Activated CD4-positive, alpha-beta T cell treated with anti-CD3 and anti-CD28 coated beads for 36 hours (primary cell): ENCODE results near the gene NPLOC4. TPM values are rescaled to one million over a fixed set of nuclear protein-coding genes. Genes with fewer than 3 reads are reported as not detected.

ENCODE experiments used
- ATAC-seq: fragments of 200-7000 bp; cut with Tn5 transposase; one replicate; pipeline ENCODE4 v1.10.0; 2021; ENCODE audit warnings: mild to moderate bottlenecking, moderate library complexity
- CTCF ChIA-PET: fragments of 350-600 bp; sonication (Branson Sonifier 250); formaldehyde crosslinking; loops from one replicate; lab custom pipeline; 2021; ENCODE audit warnings: antibody characterized with exemption; lab: Charles Lee
- POLR2A ChIA-PET: fragments of 350-600 bp; sonication (Branson Sonifier 250); formaldehyde crosslinking; loops from one replicate; lab custom pipeline; 2021; ENCODE audit warnings: antibody characterized with exemption, inconsistent platforms; lab: Charles Lee
- DNase-seq: peaks from one replicate; pipeline ENCODE4 v3.0.0-alpha.2; 2020
- H3K27ac Mint-ChIP-seq: one replicate; pipeline ENCODE4 v1.8.0; 2021; ENCODE audit warnings: mixed read lengths
- H3K27me3 Mint-ChIP-seq: one replicate; pipeline ENCODE4 v1.8.0; 2021; ENCODE audit warnings: mixed read lengths
- H3K36me3 Mint-ChIP-seq: one replicate; pipeline ENCODE4 v1.8.0; 2021; ENCODE audit warnings: low read depth, mixed read lengths
- H3K4me1 Mint-ChIP-seq: one replicate; pipeline ENCODE4 v1.8.0; 2021; ENCODE audit warnings: mixed read lengths
- H3K4me3 Mint-ChIP-seq: one replicate; pipeline ENCODE4 v1.8.0; 2021; ENCODE audit warnings: mild to moderate bottlenecking, moderate library complexity, mixed read lengths
- H3K9me3 Mint-ChIP-seq: one replicate; pipeline ENCODE4 v1.8.0; 2021; ENCODE audit warnings: low read depth, mixed read lengths
- intact Hi-C, 2 experiments: fragments of 100-400 bp; cut with DNase I in 1 of 2; cut with micrococcal nuclease in 1 of 2; formaldehyde crosslinking; loops; one replicate each; pipeline versions ENCODE4 v1.14.2 to v1.15.1; 2022 to 2024; cut with DNase I, micrococcal nuclease
- total RNA-seq, 2 experiments: library from RNA; stranded (reverse); gene quantifications; one replicate each; pipeline ENCODE4 v1.2.3, GENCODE V29; 2021

The NPLOC4 gene
- total RNA-seq, 2 experiments from 2014 or later = 71.8 to 93.1 TPM

DNA sequence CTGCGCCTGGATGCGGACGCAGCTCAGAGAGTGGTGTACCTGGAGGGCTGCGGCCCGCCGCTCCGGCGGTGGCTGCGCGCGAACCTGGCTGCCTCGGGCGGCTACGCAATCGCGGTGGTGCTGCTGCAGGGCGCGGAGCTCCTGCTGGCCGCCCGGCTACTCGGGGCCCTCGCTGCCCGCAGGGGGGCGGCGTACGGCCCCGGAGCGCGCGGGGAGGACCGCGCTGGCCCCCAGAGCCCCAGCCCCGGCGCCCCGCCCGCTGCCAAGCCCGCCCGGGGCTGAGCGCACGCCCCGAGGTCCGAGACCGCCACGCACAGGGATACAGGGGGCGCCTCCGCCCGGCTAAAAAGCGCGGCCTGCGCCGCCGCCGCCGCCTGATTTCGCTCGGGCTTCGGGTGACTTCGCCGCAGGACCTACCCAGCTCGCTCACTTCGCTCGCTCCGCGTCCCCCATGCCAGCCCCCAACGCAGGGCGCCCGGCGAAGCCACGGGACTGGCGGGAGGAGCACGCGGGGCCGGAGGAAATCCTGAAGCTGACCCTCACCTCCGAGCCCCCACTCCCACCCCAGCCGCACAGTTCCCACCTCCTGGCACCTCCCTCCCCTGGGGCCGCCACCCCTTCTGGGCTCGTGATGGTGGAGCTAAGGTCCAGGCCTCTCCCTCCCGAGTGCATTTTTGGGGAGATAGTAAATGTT, 11.2 kb upstream of the NPLOC4 start:
- H3K27ac Mint-ChIP-seq = no peak overlapping the region
- no peak for DNase-seq
- H3K27me3 Mint-ChIP-seq = peaks cover 15% of the 10 kb centered on the region
- H3K4me1 Mint-ChIP-seq = peaks cover 4% of the 10 kb centered on the region
- CTCF ChIA-PET = interaction anchor here (1.1 kb wide), 1 partner anchor 17 kb away, joined by 3 read pairs; no protein-coding TSS in a partner anchor
- no peaks in the 10 kb centered on the region for H3K9me3 Mint-ChIP-seq
- no peak for ATAC-seq
- peaks cover 2% of the 10 kb centered on the region for H3K36me3 Mint-ChIP-seq
- no peak overlapping the region for H3K4me3 Mint-ChIP-seq
- intact Hi-C loops = no loop called here
- POLR2A ChIA-PET = no interaction called here

DNA sequence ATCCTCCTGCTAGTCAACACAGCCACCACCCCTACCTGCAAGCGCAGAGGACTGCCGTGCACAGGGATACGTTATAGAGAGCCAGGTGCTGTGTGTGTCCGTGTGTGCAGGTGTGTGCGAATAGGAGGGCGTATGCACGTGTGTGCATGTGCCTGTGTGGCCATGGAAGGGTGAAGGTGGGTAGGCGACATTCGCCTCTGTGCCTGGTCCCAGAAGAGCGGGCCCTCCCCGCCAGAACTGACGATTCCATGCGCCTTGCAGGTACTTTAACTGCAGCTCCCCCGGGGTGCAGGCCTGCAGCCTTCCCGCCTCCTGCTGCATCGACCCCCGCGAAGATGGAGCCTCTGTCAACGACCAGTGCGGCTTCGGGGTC, 10.7 kb upstream of the NPLOC4 start:
- CTCF ChIA-PET = interaction anchor here (1.0 to 1.1 kb wide), 2 partner anchors 16 to 46 kb away, joined by 3 read pairs; no protein-coding TSS in a partner anchor
- DNase-seq (no peak), ATAC-seq (no peak)
- intact Hi-C loops = no loop called here
- peaks cover 2% of the 10 kb centered on the region for H3K36me3 Mint-ChIP-seq
- H3K27me3 Mint-ChIP-seq = peaks cover 15% of the 10 kb centered on the region
- no peaks in the 10 kb centered on the region for H3K9me3 Mint-ChIP-seq
- H3K4me3 Mint-ChIP-seq = no peak overlapping the region
- H3K4me1 Mint-ChIP-seq = peaks cover 2% of the 10 kb centered on the region
- POLR2A ChIA-PET = no interaction called here
- no peak overlapping the region for H3K27ac Mint-ChIP-seq

DNA sequence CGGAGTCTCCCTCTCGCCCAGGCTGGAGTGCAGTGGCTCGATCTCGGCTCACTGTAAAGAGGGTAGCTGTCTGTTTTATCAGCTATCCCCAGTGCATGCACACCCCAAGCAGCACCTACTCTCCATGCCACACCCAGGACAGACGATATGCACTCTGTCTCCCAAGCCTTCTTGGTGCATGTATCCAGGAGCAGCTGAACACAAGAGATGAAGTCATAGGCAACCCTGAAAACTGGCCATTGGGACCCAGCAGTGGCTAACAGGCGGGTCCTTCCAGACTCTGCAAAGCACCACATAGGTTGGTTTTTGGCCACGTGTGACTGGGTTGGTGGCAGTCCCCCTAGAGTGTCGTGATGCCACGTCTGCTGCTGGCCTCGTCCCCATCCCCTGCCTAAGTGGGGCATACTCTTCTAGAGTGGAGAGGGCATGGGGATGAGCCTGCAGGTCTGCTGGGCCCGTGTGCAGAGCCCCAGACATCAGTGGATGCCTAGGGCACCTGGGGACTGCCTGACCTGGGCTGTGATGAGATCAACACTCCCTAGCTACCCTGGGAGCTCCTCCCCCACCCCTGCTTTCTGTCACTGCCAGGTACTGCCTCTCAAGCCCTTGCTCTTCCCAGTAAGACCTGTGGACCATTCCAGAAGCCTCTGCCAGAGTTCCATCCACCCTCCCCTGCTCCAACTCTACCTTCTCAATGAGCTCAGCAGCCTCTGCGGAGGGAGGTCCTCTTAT, 10.1 kb upstream of the NPLOC4 start:
- H3K4me1 Mint-ChIP-seq = peaks cover 2% of the 10 kb centered on the region
- DNase-seq = no peak
- ChIA-PET POLR2A (interaction anchor here (1.2 kb wide), 1 partner anchor 10 kb away, joined by 3 read pairs; the partner anchor contains the start of genes NPLOC4 and TSPAN10), CTCF (interaction anchor here (0.8 to 1.1 kb wide), 3 partner anchors 15 to 1421 kb away, joined by 3 read pairs; no protein-coding TSS in a partner anchor)
- ATAC-seq = no peak
- H3K27ac Mint-ChIP-seq = no peak overlapping the region
- no peak overlapping the region for H3K4me3 Mint-ChIP-seq
- intact Hi-C loops = no loop called here
- H3K36me3 Mint-ChIP-seq = peaks cover 2% of the 10 kb centered on the region
- H3K9me3 Mint-ChIP-seq = no peaks in the 10 kb centered on the region
- H3K27me3 Mint-ChIP-seq = peaks cover 15% of the 10 kb centered on the region

DNA sequence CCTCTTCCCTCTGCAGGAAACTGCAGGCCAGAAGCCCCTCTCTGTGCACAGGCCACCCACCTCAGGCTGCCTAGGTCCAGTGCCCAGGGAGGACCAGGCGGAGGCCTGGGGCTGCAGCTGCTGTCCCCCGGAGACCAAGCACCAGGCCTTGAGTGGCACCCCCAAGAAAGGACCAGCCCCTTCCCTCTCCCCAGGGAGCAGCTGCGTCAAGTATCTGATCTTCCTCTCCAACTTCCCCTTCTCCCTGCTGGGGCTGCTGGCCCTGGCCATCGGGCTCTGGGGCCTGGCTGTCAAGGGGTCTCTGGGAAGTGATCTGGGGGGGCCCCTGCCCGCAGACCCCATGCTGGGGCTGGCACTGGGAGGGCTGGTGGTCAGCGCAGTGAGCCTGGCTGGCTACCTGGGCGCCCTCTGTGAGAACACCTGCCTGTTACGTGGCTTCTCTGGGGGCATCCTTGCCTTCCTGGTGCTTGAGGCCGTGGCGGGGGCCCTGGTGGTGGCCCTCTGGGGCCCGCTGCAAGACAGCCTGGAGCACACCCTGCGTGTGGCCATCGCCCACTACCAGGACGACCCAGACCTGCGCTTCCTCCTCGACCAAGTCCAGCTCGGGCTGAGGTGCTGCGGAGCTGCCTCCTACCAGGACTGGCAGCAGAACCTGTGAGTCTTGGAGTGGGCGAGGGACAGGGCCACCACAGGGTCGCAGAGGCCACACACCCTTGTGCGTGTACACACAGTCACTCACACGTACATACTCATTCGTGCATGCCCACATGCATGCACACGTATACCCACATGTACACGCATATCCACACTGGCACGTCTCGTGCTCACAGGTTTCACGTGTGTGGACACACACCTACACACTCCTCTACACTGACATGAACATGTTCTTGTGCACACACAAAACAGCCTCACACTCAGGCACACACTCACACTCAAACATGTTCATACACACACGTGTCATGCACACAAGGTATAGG, 8.4 kb upstream of the NPLOC4 start:
- Mint-ChIP-seq H3K27ac (no peak overlapping the region), H3K9me3 (no peaks in the 10 kb centered on the region), H3K27me3 (peaks cover 10% of the 10 kb centered on the region), H3K36me3 (no peaks in the 10 kb centered on the region), H3K4me3 (no peak overlapping the region), H3K4me1 (no peaks in the 10 kb centered on the region)
- POLR2A ChIA-PET = no interaction called here
- CTCF ChIA-PET = no interaction called here
- intact Hi-C loops = no loop called here
- DNase-seq (no peak), ATAC-seq (no peak)

DNA sequence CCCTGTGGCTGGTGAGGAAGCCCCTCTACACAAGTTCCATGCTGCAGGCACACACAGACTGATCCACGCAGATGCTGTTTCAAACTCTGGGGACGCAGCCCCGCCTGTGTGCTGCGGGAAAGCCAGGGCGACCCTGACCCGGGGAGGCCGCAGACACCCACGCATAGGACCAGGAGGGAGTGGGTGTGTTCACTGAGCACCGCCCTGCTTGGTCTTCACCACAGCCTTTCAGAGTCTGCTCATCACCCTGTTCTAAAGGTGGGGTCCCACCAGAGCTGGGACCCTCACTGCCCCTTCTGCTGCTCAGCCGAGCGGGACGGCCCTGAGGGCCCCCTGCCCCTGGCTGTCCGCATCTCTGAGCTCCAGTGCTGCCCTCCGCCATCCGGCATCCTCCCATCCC, 7.6 kb upstream of the NPLOC4 start:
- no peaks in the 10 kb centered on the region for H3K9me3 Mint-ChIP-seq
- ATAC-seq (no peak), DNase-seq (no peak)
- ChIA-PET POLR2A (no interaction called here), CTCF (no interaction called here)
- peaks cover 10% of the 10 kb centered on the region for H3K27me3 Mint-ChIP-seq
- H3K36me3 Mint-ChIP-seq = no peaks in the 10 kb centered on the region
- no peaks in the 10 kb centered on the region for H3K4me1 Mint-ChIP-seq
- intact Hi-C loops = no loop called here
- H3K27ac Mint-ChIP-seq = no peak overlapping the region
- H3K4me3 Mint-ChIP-seq = no peak overlapping the region

DNA sequence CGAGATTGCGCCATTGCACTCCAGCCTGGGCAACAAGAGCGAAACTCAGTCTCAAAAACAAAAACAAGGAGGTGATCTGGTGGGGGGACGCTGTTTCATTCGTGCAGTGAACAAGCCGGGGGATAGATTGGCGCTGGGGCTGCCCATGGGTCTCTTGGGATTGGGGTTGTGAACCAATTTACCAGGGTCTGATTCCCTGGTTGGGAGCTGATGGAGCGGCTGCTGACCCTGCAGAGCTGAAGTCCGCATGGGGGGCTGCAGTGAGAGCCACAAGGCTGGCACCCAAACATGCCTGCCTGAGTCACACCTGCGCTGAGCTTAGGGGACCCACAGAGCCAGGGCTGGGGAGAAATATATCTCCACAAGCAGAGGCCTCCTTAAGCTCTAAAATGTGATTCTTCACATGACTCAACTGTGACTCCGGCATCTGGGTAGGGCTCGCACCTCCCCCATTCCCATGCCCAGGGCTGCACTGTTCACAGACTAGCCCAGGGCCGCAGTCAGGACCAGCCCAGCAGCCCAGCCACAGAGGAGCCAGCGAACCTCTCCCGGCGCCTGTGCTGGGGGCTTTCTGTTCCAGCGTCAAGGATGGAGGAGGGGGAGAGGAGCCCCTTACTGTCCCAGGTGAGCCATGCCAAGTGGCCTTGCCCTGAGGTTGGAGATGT, 5.0 kb upstream of the NPLOC4 start:
- ChIA-PET CTCF (interaction anchor here (0.8 kb wide), 1 partner anchor 16 kb away, joined by 5 read pairs; no protein-coding TSS in a partner anchor), POLR2A (no interaction called here)
- Mint-ChIP-seq H3K27me3 (no peaks in the 10 kb centered on the region), H3K4me3 (no peak overlapping the region), H3K36me3 (no peaks in the 10 kb centered on the region), H3K9me3 (no peaks in the 10 kb centered on the region), H3K27ac (no peak overlapping the region), H3K4me1 (peaks cover 3% of the 10 kb centered on the region)
- intact Hi-C loops = no loop called here
- no peak for DNase-seq
- no peak for ATAC-seq

DNA sequence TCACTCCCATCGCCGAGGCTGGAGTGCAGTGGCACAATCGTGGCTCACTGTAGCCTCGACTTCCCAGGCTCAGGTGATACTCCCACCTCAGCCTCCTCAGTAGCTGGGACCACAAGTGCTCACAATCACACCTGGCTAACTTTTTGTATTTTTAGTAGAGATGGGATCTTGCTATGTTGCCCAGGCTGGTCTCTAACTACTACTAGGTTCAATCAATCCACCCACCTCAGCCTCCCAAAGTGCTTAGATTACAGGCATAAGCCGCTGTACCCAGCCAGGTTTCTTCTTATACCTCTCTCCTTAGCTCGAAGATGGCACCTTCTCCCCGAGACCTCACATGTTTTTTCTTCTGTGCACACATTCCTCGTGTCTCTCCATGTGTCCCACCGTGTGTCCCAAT, 3.1 kb upstream of the NPLOC4 start:
- H3K27ac Mint-ChIP-seq = no peak overlapping the region
- H3K9me3 Mint-ChIP-seq = no peaks in the 10 kb centered on the region
- peaks cover 14% of the 10 kb centered on the region for H3K4me1 Mint-ChIP-seq
- H3K27me3 Mint-ChIP-seq = no peaks in the 10 kb centered on the region
- ChIA-PET CTCF (no interaction called here), POLR2A (no interaction called here)
- intact Hi-C loops = no loop called here
- no peak overlapping the region for H3K4me3 Mint-ChIP-seq
- DNase-seq = no peak
- no peak for ATAC-seq
- H3K36me3 Mint-ChIP-seq = peaks cover 7% of the 10 kb centered on the region

DNA sequence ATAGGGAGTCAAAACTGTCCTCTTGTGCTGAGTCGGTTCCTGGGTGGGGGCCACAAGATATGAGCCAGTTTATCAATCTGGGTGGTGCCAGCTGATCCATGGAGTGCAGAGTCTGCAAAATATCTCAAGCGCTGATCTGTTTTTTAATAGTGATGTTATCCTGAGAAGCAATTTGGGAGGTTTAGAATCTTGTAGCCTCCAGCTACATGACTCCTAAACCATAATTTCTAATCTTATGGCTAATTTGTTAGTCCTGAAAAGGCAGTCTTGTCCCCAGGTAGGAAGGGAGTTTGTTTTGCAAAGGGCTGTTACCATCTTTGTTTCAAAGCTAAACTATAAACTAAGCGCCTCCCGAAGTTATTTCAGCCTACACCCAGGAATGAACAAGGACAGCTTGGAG, 1.8 kb upstream of the NPLOC4 start:
- H3K4me3 Mint-ChIP-seq = no peak overlapping the region
- ChIA-PET CTCF (interaction anchor here (0.7 kb wide), 2 partner anchors 68 to 263 kb away, joined by 3 read pairs; no protein-coding TSS in a partner anchor), POLR2A (no interaction called here)
- H3K27ac Mint-ChIP-seq = no peak overlapping the region
- peaks cover 7% of the 10 kb centered on the region for H3K36me3 Mint-ChIP-seq
- DNase-seq = no peak
- H3K9me3 Mint-ChIP-seq = no peaks in the 10 kb centered on the region
- no peaks in the 10 kb centered on the region for H3K27me3 Mint-ChIP-seq
- intact Hi-C loops = no loop called here
- peaks cover 18% of the 10 kb centered on the region for H3K4me1 Mint-ChIP-seq
- no peak for ATAC-seq

DNA sequence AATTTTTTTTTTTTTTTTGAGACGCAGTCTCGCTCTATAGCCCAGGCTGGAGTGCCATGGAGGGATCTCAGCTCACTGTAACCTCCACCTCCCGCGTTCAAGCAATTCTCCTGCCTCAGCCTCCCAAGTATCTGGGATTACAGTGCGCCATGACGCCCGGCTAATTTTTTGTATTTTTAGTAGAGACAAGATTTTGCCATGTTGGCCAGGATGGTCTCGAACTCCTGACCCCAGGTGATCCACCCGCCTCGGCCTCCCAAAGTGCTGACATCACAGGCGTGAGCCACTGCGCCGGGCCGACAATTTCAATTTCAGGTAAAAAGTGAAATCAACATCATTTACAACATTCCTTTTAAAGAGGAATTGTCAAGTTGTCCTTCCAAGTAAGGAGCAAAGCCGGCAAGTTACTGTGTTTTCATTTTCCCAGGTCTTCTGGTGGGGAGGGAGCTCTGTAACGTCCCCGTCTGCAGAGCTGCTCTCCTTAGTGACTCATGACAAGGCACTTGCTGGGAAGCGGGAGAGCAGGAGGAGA, 873 bp downstream of the NPLOC4 start:
- intact Hi-C loops = loop anchor here (1.0 to 2.0 kb wide), 6 partner anchors 29 to 341 kb away; partner anchors contain the start of genes ACTG1 (in 1 of the 2), ARL16 (in 1 of the 2), MRPL12 (in 1 of the 2) and SLC25A10 (in 1 of the 2)
- DNase-seq (no peak), ATAC-seq (peak; percentile 26)
- no peaks in the 10 kb centered on the region for H3K27me3 Mint-ChIP-seq
- H3K27ac Mint-ChIP-seq = peak overlapping the region; percentile 84
- ChIA-PET CTCF (interaction anchor here (0.6 kb wide), 2 partner anchors 92 to 533 kb away, joined by 3 read pairs; no protein-coding TSS in a partner anchor), POLR2A (interaction anchor here (1.4 to 1.5 kb wide), 2 partner anchors 48 to 84 kb away, joined by 3 to 4 read pairs; partner anchors contain the start of genes ARL16, FAAP100 and HGS)
- H3K4me3 Mint-ChIP-seq = peak overlapping the region; percentile 96
- peaks cover 13% of the 10 kb centered on the region for H3K36me3 Mint-ChIP-seq
- peaks cover 23% of the 10 kb centered on the region for H3K4me1 Mint-ChIP-seq
- H3K9me3 Mint-ChIP-seq = no peaks in the 10 kb centered on the region

DNA sequence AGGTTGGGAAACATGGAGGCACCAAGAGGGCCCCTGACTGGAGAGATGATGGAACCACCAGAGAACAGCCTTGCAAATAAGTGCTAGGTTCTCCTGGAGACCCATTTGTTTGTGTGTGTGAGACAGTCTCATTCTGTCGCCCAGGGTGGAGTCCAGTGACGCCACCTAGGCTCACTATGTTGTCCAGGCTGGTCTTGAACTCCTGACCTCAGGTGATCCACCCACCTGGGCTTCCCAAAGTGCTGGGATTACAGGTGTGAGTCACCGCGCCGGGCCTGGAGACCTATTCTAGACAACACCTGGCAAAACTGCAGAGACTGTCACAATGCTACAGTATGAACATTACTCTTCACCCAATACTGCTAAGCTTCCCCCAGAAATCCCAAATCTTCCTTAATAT, 1.5 kb downstream of the NPLOC4 start:
- H3K4me1 Mint-ChIP-seq = peaks cover 23% of the 10 kb centered on the region
- peak overlapping the region; percentile 96 for H3K4me3 Mint-ChIP-seq
- intact Hi-C loops = no loop called here
- peak overlapping the region; percentile 84 for H3K27ac Mint-ChIP-seq
- no peak for ATAC-seq
- H3K9me3 Mint-ChIP-seq = no peaks in the 10 kb centered on the region
- DNase-seq = no peak
- POLR2A ChIA-PET = interaction anchor here (1.4 to 1.5 kb wide), 2 partner anchors 48 to 83 kb away, joined by 3 to 4 read pairs; partner anchors contain the start of genes ARL16, FAAP100 and HGS
- CTCF ChIA-PET = interaction anchor here (1.0 kb wide), 1 partner anchor 20 kb away, joined by 4 read pairs; no protein-coding TSS in a partner anchor
- peaks cover 15% of the 10 kb centered on the region for H3K36me3 Mint-ChIP-seq
- no peaks in the 10 kb centered on the region for H3K27me3 Mint-ChIP-seq
